HepG2 (cell line): ENCODE measurements around the gene PANK1. TPM values are rescaled to one million over a fixed set of nuclear protein-coding genes. Genes with fewer than 3 reads are reported as not detected.

ENCODE experiments used
- ATF7 ChIP-seq, 2 experiments: fragments of 450-650 bp in 1 of 2; sonication (generic) in 1 of 2; formaldehyde crosslinking in 1 of 2; IDR thresholded peaks; 2 replicates each; pipeline versions ENCODE4 v1.4.0 to v1.6.1; 2016 to 2020; ENCODE audit warnings: antibody characterized with exemption in 1 of 2, mild to moderate bottlenecking in 1 of 2, missing genetic modification reagents in 1 of 2
- FOXC1 ChIP-seq: sonication (generic); formaldehyde crosslinking; IDR thresholded peaks from 2 replicates; pipeline ENCODE4 v1.8.0; 2022; ENCODE audit warnings: mild to moderate bottlenecking, missing genetic modification reagents, borderline replicate concordance
- ONECUT2 ChIP-seq: sonication (generic); formaldehyde crosslinking; IDR thresholded peaks from 2 replicates; pipeline ENCODE4 v1.4.0; 2020; ENCODE audit warnings: missing genetic modification reagents
- RBFOX2 ChIP-seq: fragments of 200-400 bp; formaldehyde crosslinking; IDR thresholded peaks from 2 replicates; pipeline ENCODE4 v1.6.1; 2017; ENCODE audit warnings: low read depth, mild to moderate bottlenecking, low read length
- TFAP4 ChIP-seq: sonication (generic); IDR thresholded peaks from 2 replicates; pipeline ENCODE4 v1.6.1; 2016; ENCODE audit warnings: low read depth, borderline replicate concordance
- ZBTB4 ChIP-seq: sonication (generic); formaldehyde crosslinking; IDR thresholded peaks from 2 replicates; pipeline ENCODE4 v1.4.0; 2020; ENCODE audit warnings: missing genetic modification reagents, mild to moderate bottlenecking, borderline replicate concordance
- ZNF276 ChIP-seq: sonication (generic); formaldehyde crosslinking; IDR thresholded peaks from 2 replicates; pipeline ENCODE4 v1.4.0; 2020; ENCODE audit warnings: mild to moderate bottlenecking, low read depth, missing genetic modification reagents
- ZNF292 ChIP-seq: sonication (generic); formaldehyde crosslinking; IDR thresholded peaks from 2 replicates; pipeline ENCODE4 v1.8.1; 2022; ENCODE audit warnings: mild to moderate bottlenecking, low read depth, missing genetic modification reagents, borderline replicate concordance
- ZNF329 ChIP-seq: sonication (generic); formaldehyde crosslinking; IDR thresholded peaks from 2 replicates; pipeline ENCODE4 v1.9.0; 2021; ENCODE audit warnings: low read depth, mild to moderate bottlenecking, missing genetic modification reagents
- ZNF407 ChIP-seq: sonication (generic); formaldehyde crosslinking; IDR thresholded peaks from one replicate; pipeline ENCODE4 v1.5.1; 2020; ENCODE audit warnings: mild to moderate bottlenecking, missing genetic modification reagents; ENCODE audit errors: not compliant biosample characterization
- ZNF672 ChIP-seq: sonication (generic); formaldehyde crosslinking; IDR thresholded peaks from 2 replicates; pipeline ENCODE4 v1.8.1; 2022; ENCODE audit warnings: missing genetic modification reagents
- ZSCAN22 ChIP-seq: sonication (generic); formaldehyde crosslinking; IDR thresholded peaks from 2 replicates; pipeline ENCODE4 v1.4.0; 2020; ENCODE audit warnings: mild to moderate bottlenecking, missing genetic modification reagents
- polyA plus RNA-seq, 8 experiments: library from polyadenylated mRNA; depleted of rRNA in 3 of 8; stranded (reverse) in 7 of 8; unstranded in 1 of 8; fragments of >200 nt; fragmentation: Illumina TruSeq in 4 of 8; extraction: Trizol in 4 of 8; gene quantifications; 2 replicates each; pipeline versions ENCODE4 v1.2.1 to v1.2.3, GENCODE V29; 2011 to 2016; ENCODE audit warnings: low read depth in 4 of 8, missing spikeins in 1 of 8, mixed read lengths in 1 of 8; ENCODE audit not compliant: insufficient read depth in 1 of 8
- total RNA-seq, 5 experiments: library from RNA; depleted of rRNA; stranded (reverse); fragments of >200 nt; fragmentation: Illumina TruSeq; extraction: Trizol; gene quantifications; 2 replicates each; pipeline ENCODE4 v1.2.3, GENCODE V29; 2016; ENCODE audit warnings: low read depth in 1 of 5

PANK1 gene
- total and polyA plus RNA-seq, 2 of the 13 experiments (the other 11 are each of a cell fraction or from before 2014, with no cell fraction given) = 18.2 to 33.3 TPM

- no peak for TF ChIP-seq ZNF276 (CRISPR knock-in tag)
- TF ChIP-seq ZSCAN22 (CRISPR knock-in tag) = no peak
- TF ChIP-seq RBFOX2 = peak; percentile 62
- no peak; the same call in 1 of the 2 replicates for TF ChIP-seq ONECUT2 (CRISPR knock-in tag)
- TF ChIP-seq FOXC1 = no peak
- TF ChIP-seq ATF7 (IDR thresholded peaks at IDR 0.05) = no peak
- no peak for TF ChIP-seq ATF7 (CRISPR knock-in tag; IDR thresholded peaks at IDR 0.05)
- no peak for TF ChIP-seq ZNF407
- no peak; the same call in 1 of the 2 replicates for TF ChIP-seq ZNF672 (CRISPR knock-in tag)
- TF ChIP-seq TFAP4 = 0 out of 2 replicates have a peak, but pooled peaks have one; percentile 31
- TF ChIP-seq ZNF292 (CRISPR knock-in tag) = no peak
- TF ChIP-seq ZBTB4 = peak; percentile 50; the same call in 1 of the 2 replicates
- no peak for TF ChIP-seq ZNF329 (CRISPR knock-in tag)
Observed at GRCh38 chr10:89645742-89646172, 715 bp upstream of the PANK1 start (continued).
